ENCODE data around the gene ITGA2. TPM values are rescaled to one million over a fixed set of nuclear protein-coding genes. Genes with fewer than 3 reads are reported as not detected.

Gene ITGA2
- total and polyA plus RNA-seq, 9 of the 15 experiments (the other 6 are each of a cell fraction or from before 2014, with no cell fraction given), result 0.01 to 0.09 (median 0.03) TPM; not detected in 5

GRCh38 chr5:53034832-53035231 lies 45.7 kb downstream of the ITGA2 start:
- no peaks in the 10 kb centered on the region for H3K36me3 ChIP-seq (ENCODE audit: control insufficient read depth, insufficient read depth, low read length)
- no peak overlapping the region for H3K27ac ChIP-seq (ENCODE audit: extremely low read depth, low read depth, low read length)
- no TSS peak for BruUV-seq (replicated peaks)
- FAIRE-seq, result no peak
- POLR2A ChIA-PET, result interaction anchor here (1.0 kb wide), 1 partner anchor 10 kb away, joined by 4 read pairs; no protein-coding TSS in a partner anchor
- no peak for DNase-seq (ENCODE audit: extremely low read depth in 1 of 4, low spot score in 3 of 4)
- ATAC-seq, result no peak
- H3K4me3 ChIP-seq, result no peak overlapping the region
- H3K79me2 ChIP-seq (ENCODE audit: control insufficient read depth, insufficient read depth, low read length), result no peaks in the 10 kb centered on the region
- H3K4me2 ChIP-seq (ENCODE audit: insufficient read depth, low read length), result no peak overlapping the region
- CTCF ChIA-PET (ENCODE audit: low intra/inter-chr PET ratio), result no interaction called here
- no peaks in the 10 kb centered on the region for H3K9me1 ChIP-seq (ENCODE audit: control insufficient read depth, insufficient read depth, low read length)
- no peaks in the 10 kb centered on the region for H3K27me3 ChIP-seq (ENCODE audit: control insufficient read depth in 2 of 2, insufficient read depth in 2 of 2, low read length in 2 of 2)
- TF ChIP-seq ZNF316 (IDR thresholded peaks at IDR 0.05) (no peak), ZNF512 (tag; IDR thresholded peaks at IDR 0.05) (no peak), TCF7 (IDR thresholded peaks at IDR 0.05; ENCODE audit: borderline replicate concordance) (no peak), HDAC2 (IDR thresholded peaks at IDR 0.05) (no peak), KLF6 (CRISPR knock-in tag; IDR thresholded peaks at IDR 0.05; ENCODE audit: borderline replicate concordance) (no peak), PTBP1 (IDR thresholded peaks at IDR 0.05; ENCODE audit: low read depth, low read length) (no peak), TFAM (CRISPR knock-in tag; conservative IDR thresholded peaks at IDR 0.05) (no peak), MAFF (IDR thresholded peaks at IDR 0.05; ENCODE audit: low read length) (no peak), ARID4B (CRISPR knock-in tag; IDR thresholded peaks at IDR 0.05) (no peak), PTTG1 (tag; IDR thresholded peaks at IDR 0.05; ENCODE audit: low read depth) (no peak), FUS (optimal IDR thresholded peaks at IDR 0.05; ENCODE audit: low read depth, low read length) (no peak), SMARCE1 (IDR thresholded peaks at IDR 0.05) (no peak), KAT7 (CRISPR knock-in tag; IDR thresholded peaks at IDR 0.05; ENCODE audit: borderline replicate concordance) (no peak)
- intact Hi-C loops (cut with micrococcal nuclease) (no loop called here), in situ Hi-C loops (cut with MboI) (no loop called here)
- no peak overlapping the region for H2AFZ ChIP-seq (ENCODE audit: low read depth, low read length)
- no peaks in the 10 kb centered on the region for H3K9me3 ChIP-seq (replicated peaks; ENCODE audit: control insufficient read depth, insufficient read depth, low read depth, low read length)
- no peaks in the 10 kb centered on the region for H3K4me1 ChIP-seq (replicated peaks in 1 of 2; ENCODE audit: control insufficient read depth in 2 of 2, insufficient read depth in 2 of 2, low read length in 2 of 2)
- no peaks in the 10 kb centered on the region for H4K20me1 ChIP-seq (replicated peaks; ENCODE audit: control insufficient read depth, insufficient read depth, low read length)
- H3K9ac ChIP-seq (ENCODE audit: insufficient read depth in 1 of 2, low read depth in 2 of 2, low read length in 2 of 2), result no peak overlapping the region

Measured in K562 (cell line).